Measurements from ENCODE around the gene EPC2.
"Not testable (repeated sequence)": the region's sequence is repeated elsewhere in the genome, so short reads cannot be mapped to it uniquely, and the experiment has no call there.

Gene EPC2

GRCh38 chr2:148675708-148676107 is 31.2 kb downstream of the EPC2 start:
- no peak overlapping the region for H3K4me3 ChIP-seq (ENCODE audit: low read length in 2 of 2)
- H3K9ac ChIP-seq (ENCODE audit: low read length in 2 of 2), result no peak overlapping the region
- H3K4me1 ChIP-seq (ENCODE audit: control insufficient read depth, insufficient read depth, low read length), result peaks cover 4% of the 10 kb centered on the region
- H3K36me3 ChIP-seq (ENCODE audit: control insufficient read depth in 2 of 2, insufficient read depth in 2 of 2, low read length in 2 of 2), result no peaks in the 10 kb centered on the region
- no peaks in the 10 kb centered on the region for H3K27me3 ChIP-seq (ENCODE audit: control insufficient read depth in 1 of 2, insufficient read depth in 2 of 2, low read length in 2 of 2)
- no peak overlapping the region for H3K27ac ChIP-seq (ENCODE audit: low read length)
- H3K9me3 ChIP-seq (ENCODE audit: control insufficient read depth in 2 of 2, low read length in 2 of 2), result no peaks in the 10 kb centered on the region

GRCh38 chr2:148678302-148679179 is 34.0 kb downstream of the EPC2 start:
- not testable (repeated sequence) for H3K9me3 ChIP-seq (ENCODE audit: control insufficient read depth in 2 of 2, low read length in 2 of 2); H3K27ac ChIP-seq (ENCODE audit: low read length); H3K27me3 ChIP-seq (ENCODE audit: control insufficient read depth in 1 of 2, insufficient read depth in 2 of 2, low read length in 2 of 2); H3K4me1 ChIP-seq (ENCODE audit: control insufficient read depth, insufficient read depth, low read length); H3K4me3 ChIP-seq (ENCODE audit: low read length in 2 of 2); H3K9ac ChIP-seq (ENCODE audit: low read length in 2 of 2); H3K36me3 ChIP-seq (ENCODE audit: control insufficient read depth in 2 of 2, insufficient read depth in 2 of 2, low read length in 2 of 2)

- H3K27ac ChIP-seq (ENCODE audit: low read length), result no peak overlapping the region
- no peaks in the 10 kb centered on the region for H3K4me1 ChIP-seq (ENCODE audit: control insufficient read depth, insufficient read depth, low read length)
- no peak overlapping the region for H3K9ac ChIP-seq (ENCODE audit: low read length in 2 of 2)
- no peaks in the 10 kb centered on the region for H3K36me3 ChIP-seq (ENCODE audit: control insufficient read depth in 2 of 2, insufficient read depth in 2 of 2, low read length in 2 of 2)
- no peaks in the 10 kb centered on the region for H3K9me3 ChIP-seq (ENCODE audit: control insufficient read depth in 2 of 2, low read length in 2 of 2)
- H3K4me3 ChIP-seq (ENCODE audit: low read length in 2 of 2), result no peak overlapping the region
- H3K27me3 ChIP-seq (ENCODE audit: control insufficient read depth in 1 of 2, insufficient read depth in 2 of 2, low read length in 2 of 2), result no peaks in the 10 kb centered on the region
Observed at GRCh38 chr2:148680462-148680861, 35.9 kb downstream of the EPC2 start.

GRCh38 chr2:148681443-148681842 is 36.9 kb downstream of the EPC2 start:
- Histone ChIP-seq H3K4me1 (ENCODE audit: control insufficient read depth, insufficient read depth, low read length) (no peaks in the 10 kb centered on the region), H3K27me3 (ENCODE audit: control insufficient read depth in 1 of 2, insufficient read depth in 2 of 2, low read length in 2 of 2) (no peaks in the 10 kb centered on the region), H3K9me3 (ENCODE audit: control insufficient read depth in 2 of 2, low read length in 2 of 2) (no peaks in the 10 kb centered on the region), H3K36me3 (ENCODE audit: control insufficient read depth in 2 of 2, insufficient read depth in 2 of 2, low read length in 2 of 2) (no peaks in the 10 kb centered on the region), H3K27ac (ENCODE audit: low read length) (no peak overlapping the region), H3K9ac (ENCODE audit: low read length in 2 of 2) (no peak overlapping the region), H3K4me3 (ENCODE audit: low read length in 2 of 2) (no peak overlapping the region)

GRCh38 chr2:148681862-148682261 is 37.3 kb downstream of the EPC2 start:
- H3K27ac ChIP-seq (ENCODE audit: low read length); H3K4me1 ChIP-seq (ENCODE audit: control insufficient read depth, insufficient read depth, low read length); H3K27me3 ChIP-seq (ENCODE audit: control insufficient read depth in 1 of 2, insufficient read depth in 2 of 2, low read length in 2 of 2); H3K9ac ChIP-seq (ENCODE audit: low read length in 2 of 2); H3K4me3 ChIP-seq (ENCODE audit: low read length in 2 of 2); H3K9me3 ChIP-seq (ENCODE audit: control insufficient read depth in 2 of 2, low read length in 2 of 2); H3K36me3 ChIP-seq (ENCODE audit: control insufficient read depth in 2 of 2, insufficient read depth in 2 of 2, low read length in 2 of 2): not testable (repeated sequence)

- no peaks in the 10 kb centered on the region for H3K9me3 ChIP-seq (ENCODE audit: control insufficient read depth in 2 of 2, low read length in 2 of 2)
Observed at GRCh38 chr2:148684507-148684906, 40.0 kb downstream of the EPC2 start.

GRCh38 chr2:148687543-148687942 is 43.0 kb downstream of the EPC2 start:
- H3K9ac ChIP-seq (ENCODE audit: low read length in 2 of 2), result no peak overlapping the region
- no peak overlapping the region for H3K4me3 ChIP-seq (ENCODE audit: low read length in 2 of 2)
- no peaks in the 10 kb centered on the region for H3K4me1 ChIP-seq (ENCODE audit: control insufficient read depth, insufficient read depth, low read length)

More at GRCh38 chr2:148684507-148684906, 40.0 kb downstream of the EPC2 start:
- no peaks in the 10 kb centered on the region for H3K27me3 ChIP-seq (ENCODE audit: control insufficient read depth in 1 of 2, insufficient read depth in 2 of 2, low read length in 2 of 2)
- H3K9ac ChIP-seq (ENCODE audit: low read length in 2 of 2), result no peak overlapping the region
- H3K36me3 ChIP-seq (ENCODE audit: control insufficient read depth in 2 of 2, insufficient read depth in 2 of 2, low read length in 2 of 2), result no peaks in the 10 kb centered on the region
- H3K4me3 ChIP-seq (ENCODE audit: low read length in 2 of 2), result no peak overlapping the region
- H3K27ac ChIP-seq (ENCODE audit: low read length), result no peak overlapping the region
- H3K4me1 ChIP-seq (ENCODE audit: control insufficient read depth, insufficient read depth, low read length), result no peaks in the 10 kb centered on the region

GRCh38 chr2:148688011-148688410 is 43.5 kb downstream of the EPC2 start:
- not testable (repeated sequence) for H3K9me3 ChIP-seq (ENCODE audit: control insufficient read depth in 2 of 2, low read length in 2 of 2); H3K36me3 ChIP-seq (ENCODE audit: control insufficient read depth in 2 of 2, insufficient read depth in 2 of 2, low read length in 2 of 2); H3K4me1 ChIP-seq (ENCODE audit: control insufficient read depth, insufficient read depth, low read length)

More at GRCh38 chr2:148687543-148687942, 43.0 kb downstream of the EPC2 start:
- H3K36me3 ChIP-seq (ENCODE audit: control insufficient read depth in 2 of 2, insufficient read depth in 2 of 2, low read length in 2 of 2), result peaks cover 0 to 9% of the 10 kb centered on the region in 2 donors
- no peak overlapping the region for H3K27ac ChIP-seq (ENCODE audit: low read length)
- H3K27me3 ChIP-seq (ENCODE audit: control insufficient read depth in 1 of 2, insufficient read depth in 2 of 2, low read length in 2 of 2), result no peaks in the 10 kb centered on the region
- no peaks in the 10 kb centered on the region for H3K9me3 ChIP-seq (ENCODE audit: control insufficient read depth in 2 of 2, low read length in 2 of 2)

GRCh38 chr2:148696985-148697384 is 52.4 kb downstream of the EPC2 start:
- Histone ChIP-seq H3K9me3 (ENCODE audit: control insufficient read depth in 2 of 2, low read length in 2 of 2) (peaks cover 0 to 7% of the 10 kb centered on the region in 2 donors), H3K4me1 (ENCODE audit: control insufficient read depth, insufficient read depth, low read length) (no peaks in the 10 kb centered on the region), H3K36me3 (ENCODE audit: control insufficient read depth in 2 of 2, insufficient read depth in 2 of 2, low read length in 2 of 2) (peaks cover 2 to 3% of the 10 kb centered on the region in 2 donors), H3K27ac (ENCODE audit: low read length) (no peak overlapping the region), H3K4me3 (ENCODE audit: low read length in 2 of 2) (no peak overlapping the region), H3K9ac (ENCODE audit: low read length in 2 of 2) (no peak overlapping the region), H3K27me3 (ENCODE audit: control insufficient read depth in 1 of 2, insufficient read depth in 2 of 2, low read length in 2 of 2) (no peaks in the 10 kb centered on the region)

More at GRCh38 chr2:148688011-148688410, 43.5 kb downstream of the EPC2 start:
- H3K9ac ChIP-seq (ENCODE audit: low read length in 2 of 2); H3K4me3 ChIP-seq (ENCODE audit: low read length in 2 of 2); H3K27me3 ChIP-seq (ENCODE audit: control insufficient read depth in 1 of 2, insufficient read depth in 2 of 2, low read length in 2 of 2); H3K27ac ChIP-seq (ENCODE audit: low read length): not testable (repeated sequence)

- Histone ChIP-seq H3K27me3 (ENCODE audit: control insufficient read depth in 1 of 2, insufficient read depth in 2 of 2, low read length in 2 of 2) (no peaks in the 10 kb centered on the region), H3K9me3 (ENCODE audit: control insufficient read depth in 2 of 2, low read length in 2 of 2) (peaks cover 0 to 7% of the 10 kb centered on the region in 2 donors), H3K36me3 (ENCODE audit: control insufficient read depth in 2 of 2, insufficient read depth in 2 of 2, low read length in 2 of 2) (peaks cover 2 to 3% of the 10 kb centered on the region in 2 donors), H3K9ac (ENCODE audit: low read length in 2 of 2) (no peak overlapping the region), H3K4me1 (ENCODE audit: control insufficient read depth, insufficient read depth, low read length) (no peaks in the 10 kb centered on the region), H3K4me3 (ENCODE audit: low read length in 2 of 2) (no peak overlapping the region), H3K27ac (ENCODE audit: low read length) (no peak overlapping the region)
Observed at GRCh38 chr2:148699830-148700229, 55.3 kb downstream of the EPC2 start.

GRCh38 chr2:148701039-148701438 is 56.5 kb downstream of the EPC2 start:
- no peak overlapping the region for H3K9ac ChIP-seq (ENCODE audit: low read length in 2 of 2)
- H3K4me3 ChIP-seq (ENCODE audit: low read length in 2 of 2), result no peak overlapping the region
- no peak overlapping the region for H3K27ac ChIP-seq (ENCODE audit: low read length)
- H3K9me3 ChIP-seq (ENCODE audit: control insufficient read depth in 2 of 2, low read length in 2 of 2), result peaks cover 0 to 7% of the 10 kb centered on the region in 2 donors
- H3K27me3 ChIP-seq (ENCODE audit: control insufficient read depth in 1 of 2, insufficient read depth in 2 of 2, low read length in 2 of 2), result no peaks in the 10 kb centered on the region
- H3K36me3 ChIP-seq (ENCODE audit: control insufficient read depth in 2 of 2, insufficient read depth in 2 of 2, low read length in 2 of 2), result peaks cover 2 to 3% of the 10 kb centered on the region in 2 donors
- no peaks in the 10 kb centered on the region for H3K4me1 ChIP-seq (ENCODE audit: control insufficient read depth, insufficient read depth, low read length)

All from stomach smooth muscle (tissue), 2 donors.